DOHH2 (cell line): ENCODE results near the gene SIGLEC7.

Source experiments
- CTCF ChIP-seq: fragments of 200-600 bp; sonication (generic); IDR thresholded peaks from one replicate; pipeline ENCODE4 v1.5.1; 2014; ENCODE audit warnings: antibody characterized with exemption, mild to moderate bottlenecking, low read depth, low read length; ENCODE audit not compliant: poor library complexity, severe bottlenecking
- EZH2phosphoT487 ChIP-seq: fragments of 200-600 bp; sonication (generic); IDR thresholded peaks from 2 replicates; pipeline ENCODE4 v1.6.1; 2017; ENCODE audit warnings: borderline replicate concordance, mild to moderate bottlenecking, antibody characterized with exemption, low read length, moderate library complexity, mixed read lengths

GRCh38 chr19:51135986-51136762, 5.9 kb upstream of the SIGLEC7 start:
- TF ChIP-seq CTCF, result no peak
- no peak for TF ChIP-seq EZH2phosphoT487
